GM12878 (cell line): Measurements from ENCODE around the gene DNAJB4. TPM values are rescaled to one million over a fixed set of nuclear protein-coding genes. Genes with fewer than 3 reads are reported as not detected.

ENCODE experiments used
- ATAC-seq: fragments of 200-7000 bp; cut with Tn5 transposase; 3 replicates; pipeline ENCODE4 v1.9.1; 2020; ENCODE audit warnings: mild to moderate bottlenecking, moderate library complexity
- BruUV-seq: library from RNA; stranded (reverse); fragments of 400-500 nt; replicated peaks from 2 replicates; lab custom pipeline; 2021; lab: Mats Ljungman, UMichigan
- CTCF ChIA-PET: fragments of 300-600 bp; sonication (Branson Sonifier 250); formaldehyde crosslinking; extraction: SDS; loops from one replicate; lab custom pipeline; 2021; ENCODE audit warnings: inconsistent platforms; lab: Yijun Ruan, JAX
- POLR2A ChIA-PET: fragments of 350-600 bp; formaldehyde crosslinking; extraction: SDS; loops from one replicate; lab custom pipeline; 2021; ENCODE audit warnings: inconsistent platforms; lab: Charles Lee
- RAD21 ChIA-PET: fragments of 300-600 bp; sonication (Branson Sonifier 250); formaldehyde crosslinking; loops from one replicate; lab custom pipeline; 2023; ENCODE audit warnings: antibody characterized with exemption; ENCODE audit not compliant: unreplicated experiment; lab: Charles Lee
- SMC1A ChIA-PET: fragments of 300-600 bp; sonication (Branson Sonifier 250); formaldehyde crosslinking; loops from one replicate; lab custom pipeline; 2023; ENCODE audit not compliant: unreplicated experiment, uncharacterized antibody; lab: Charles Lee
- DNase-seq: peaks from one replicate; pipeline ENCODE4 v3.0.0-alpha.2; 2011; ENCODE audit warnings: low read depth, low spot score
- FAIRE-seq: peaks from 3 replicates; lab custom pipeline; 2011; peaks lifted over from hg19 to GRCh38; lab: Jason Lieb, UNC
- H2AFZ ChIP-seq: 2 replicates; pipeline ENCODE4 v1.6.0; 2011; ENCODE audit warnings: low read depth, low read length, control low read depth; ENCODE audit not compliant: control insufficient read depth
- H3K27ac ChIP-seq: 2 replicates; pipeline ENCODE4 v1.5.1; 2011; ENCODE audit warnings: control low read depth; ENCODE audit not compliant: control insufficient read depth, insufficient read depth
- H3K27me3 ChIP-seq, 2 experiments: replicated peaks in 1 of 2; 2 replicates each; pipeline versions ENCODE4 v1.6.0 to v1.6.1; 2011; ENCODE audit warnings: low read length in 1 of 2; ENCODE audit not compliant: control insufficient read depth in 2 of 2, insufficient read depth in 2 of 2
- H3K36me3 ChIP-seq, 2 experiments: 2 replicates each; pipeline ENCODE4 v1.5.1; 2011; ENCODE audit warnings: low read length in 1 of 2; ENCODE audit not compliant: control insufficient read depth in 2 of 2, insufficient read depth in 2 of 2
- H3K4me1 ChIP-seq: 2 replicates; pipeline ENCODE4 v1.6.1; 2011; ENCODE audit warnings: mild to moderate bottlenecking, low read length, moderate library complexity, mixed read lengths; ENCODE audit not compliant: control insufficient read depth, insufficient read depth
- H3K4me2 ChIP-seq: 2 replicates; pipeline ENCODE4 v1.6.0; 2011; ENCODE audit warnings: control low read depth; ENCODE audit not compliant: control insufficient read depth, insufficient read depth
- H3K4me3 ChIP-seq: fragments of 200-600 bp; sonication (generic); 2 replicates; pipeline ENCODE4 v1.5.1; 2016
- H3K79me2 ChIP-seq: 2 replicates; pipeline ENCODE4 v1.6.0; 2011; ENCODE audit warnings: low read length; ENCODE audit not compliant: control insufficient read depth, insufficient read depth
- H3K9ac ChIP-seq: 2 replicates; pipeline ENCODE4 v1.8.0; 2011; ENCODE audit warnings: low read length, control low read depth, mixed read lengths; ENCODE audit not compliant: control insufficient read depth, insufficient read depth
- H3K9me3 ChIP-seq: replicated peaks from 3 replicates; pipeline ENCODE4 v1.5.1; 2011; ENCODE audit warnings: mild to moderate bottlenecking, low read length; ENCODE audit not compliant: control insufficient read depth, insufficient read depth
- H4K20me1 ChIP-seq: 2 replicates; pipeline ENCODE4 v1.6.0; 2011; ENCODE audit not compliant: control insufficient read depth, insufficient read depth
- ATF3 ChIP-seq: IDR thresholded peaks from 2 replicates; pipeline ENCODE4 v1.6.1; 2011; ENCODE audit warnings: low read depth, mild to moderate bottlenecking, low read length, moderate library complexity, borderline replicate concordance; ENCODE audit errors: extremely low read depth
- BACH1 ChIP-seq: fragments of 450-650 bp; IDR thresholded peaks from 2 replicates; pipeline ENCODE4 v1.6.1; 2017; ENCODE audit warnings: mild to moderate bottlenecking, borderline replicate concordance
- CHD1 ChIP-seq: IDR thresholded peaks from 2 replicates; pipeline ENCODE4 v1.6.1; 2012; ENCODE audit warnings: low read depth, low read length, improper control_type of control experiment
- POLR2AphosphoS5 ChIP-seq: IDR thresholded peaks from 2 replicates; pipeline ENCODE4 v1.6.1; 2011; ENCODE audit warnings: mild to moderate bottlenecking, low read length, inconsistent platforms
- SPI1 ChIP-seq: IDR thresholded peaks from 2 replicates; pipeline ENCODE4 v1.6.1; 2011; ENCODE audit warnings: low read depth, mild to moderate bottlenecking, low read length, moderate library complexity, borderline replicate concordance; ENCODE audit not compliant: insufficient read depth
- WGBS: methylation state at CpG from one replicate; pipeline ENCODE4 v1.1.6; 2016; ENCODE audit warnings: low lambda C conversion rate; ENCODE audit not compliant: insufficient replicate concordance, insufficient coverage; ENCODE audit errors: missing lambda C conversion rate; 5-methylcytosine and 5-hydroxymethylcytosine counted together
- in situ Hi-C: fragments of 300-500 bp; cut with MboI; formaldehyde crosslinking; loops from 9 replicates; pipeline ENCODE4 v1.14.3; 2018; ENCODE audit warnings: mixed read lengths
- intact Hi-C: fragments of 100-400 bp; cut with micrococcal nuclease; formaldehyde crosslinking; loops from one replicate; pipeline ENCODE4 v1.14.2; 2022; ENCODE audit not compliant: unreplicated experiment
- polyA plus RNA-seq, 11 experiments: library from polyadenylated mRNA; depleted of rRNA in 4 of 11; unstranded in 6 of 11; stranded (reverse) in 5 of 11; fragments of >200 nt; fragmentation: Nextera tagmentation in 4 of 11; fragmentation: Illumina TruSeq in 1 of 11; extraction: Ambion mirVana in 4 of 11; extraction: Trizol in 1 of 11; gene quantifications; 1 replicate in 1 of 11; 2 replicates in 10 of 11; pipeline versions ENCODE4 v1.2.1 to v1.2.3, GENCODE V29; 2011 to 2016; ENCODE audit warnings: inconsistent platforms in 2 of 11, missing spikeins in 2 of 11, low read depth in 1 of 11
- total RNA-seq, 4 experiments: library from RNA; depleted of rRNA in 3 of 4; stranded (reverse); fragments of >200 nt in 3 of 4; fragmentation: Illumina TruSeq in 1 of 4; extraction: Trizol in 1 of 4; gene quantifications; 2 replicates each; pipeline versions ENCODE4 v1.2.1 to v1.2.3, GENCODE V29; 2013 to 2021

DNAJB4 gene
- total and polyA plus RNA-seq, 10 of the 15 experiments (the other 5 are each of a cell fraction or from before 2014, with no cell fraction given): 3.8 to 10.5 (median 6.6) TPM

DNA sequence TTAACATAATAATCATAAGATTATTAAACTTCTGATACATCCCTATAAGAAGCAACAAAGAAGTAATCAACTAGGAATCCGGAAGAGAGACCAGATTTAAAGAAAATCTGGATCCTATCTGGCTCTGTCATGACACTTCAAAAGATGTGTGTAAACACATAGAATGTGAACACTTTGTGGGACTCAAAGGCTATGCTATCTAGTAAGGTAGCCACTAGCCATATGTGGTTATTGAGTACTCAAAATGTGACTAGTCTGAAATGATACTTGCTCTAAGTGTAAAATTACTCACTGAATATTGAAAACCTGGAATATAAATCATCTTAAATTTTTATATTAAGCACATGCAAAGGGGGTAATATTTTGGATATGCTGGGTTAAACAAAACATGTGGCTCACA lies 34.5 kb upstream of the DNAJB4 start:
- ChIA-PET CTCF (interaction anchor here (1.5 kb wide), 1 partner anchor 14 kb away, joined by 3 read pairs; no protein-coding TSS in a partner anchor), POLR2A (no interaction called here), SMC1A (interaction anchor here (0.8 to 1.6 kb wide), 5 partner anchors 23 to 49 kb away, joined by 3 to 8 read pairs (median 3); partner anchors contain the start of gene DNAJB4), RAD21 (interaction anchor here (1.0 to 1.5 kb wide), 3 partner anchors 12 to 143 kb away, joined by 3 to 5 read pairs (median 3); partner anchors contain the start of gene DNAJB4)
- Histone ChIP-seq H3K36me3 (peaks cover 4 to 27% of the 10 kb centered on the region in 2 experiments), H3K9me3 (no peaks in the 10 kb centered on the region), H3K4me1 (no peaks in the 10 kb centered on the region; the same call in 1 of the 2 replicates), H3K4me2 (no peak overlapping the region; the same call in 1 of the 2 replicates), H3K27me3 (no peaks in the 10 kb centered on the region), H4K20me1 (peaks cover 9% of the 10 kb centered on the region), H3K9ac (no peak overlapping the region), H3K27ac (no peak overlapping the region), H3K79me2 (peaks cover 79% of the 10 kb centered on the region), H3K4me3 (no peak overlapping the region), H2AFZ (no peak overlapping the region)
- in situ Hi-C loops (no loop called here), intact Hi-C loops (no loop called here)
- BruUV-seq: no TSS peak
- ATAC-seq (peak; percentile 54), FAIRE-seq (no peak), DNase-seq (no peak)
- TF ChIP-seq SPI1: no peak
- 0 out of 2 replicates have a peak, but pooled peaks have one; percentile 12 for TF ChIP-seq POLR2AphosphoS5
- no peak for TF ChIP-seq CHD1
- TF ChIP-seq ATF3: no peak
- 100% methylated on average over 1 of the region's 1 CpG for WGBS

GRCh38 chr1:77972080-77972479 lies 32.7 kb upstream of the DNAJB4 start:
- WGBS: 63% methylated on average over 3 of the region's 3 CpGs
- no peak overlapping the region for H3K27ac ChIP-seq
- ChIA-PET POLR2A (interaction anchor here (0.6 to 11.4 kb wide), 4 partner anchors 32 to 652 kb away, joined by 3 to 312 read pairs (median 6); partner anchors contain the start of gene DNAJB4), RAD21 (interaction anchor here (1.3 kb wide), 1 partner anchor 33 kb away, joined by 3 read pairs; the partner anchor contains the start of gene DNAJB4), CTCF (interaction anchor here (1.5 kb wide), 1 partner anchor 142 kb away, joined by 7 read pairs; no protein-coding TSS in a partner anchor), SMC1A (interaction anchor here (0.6 to 1.0 kb wide), 2 partner anchors 9 to 16 kb away, joined by 3 to 4 read pairs; no protein-coding TSS in a partner anchor)
- no peak for TF ChIP-seq BACH1
- peaks cover 17% of the 10 kb centered on the region for H4K20me1 ChIP-seq
- peak overlapping the region; percentile 61; the same call in 1 of the 2 replicates for H3K4me2 ChIP-seq
- in situ Hi-C loops (no loop called here), intact Hi-C loops (no loop called here)
- FAIRE-seq (no peak), DNase-seq (no peak), ATAC-seq (peak; percentile 2; the same call in 2 of the 3 replicates)
- peaks cover 0 to 16% of the 10 kb centered on the region in 2 experiments for H3K36me3 ChIP-seq
- H3K27me3 ChIP-seq: no peaks in the 10 kb centered on the region
- no TSS peak for BruUV-seq
- peaks cover 92% of the 10 kb centered on the region for H3K79me2 ChIP-seq
- no peak overlapping the region for H3K4me3 ChIP-seq
- no peaks in the 10 kb centered on the region; the same call in 1 of the 2 replicates for H3K4me1 ChIP-seq
- no peak overlapping the region for H2AFZ ChIP-seq
- no peaks in the 10 kb centered on the region for H3K9me3 ChIP-seq
- H3K9ac ChIP-seq: no peak overlapping the region
